Heart left ventricle (tissue), 16 donors: ENCODE data around the gene STARD3. TPM values are rescaled to one million over a fixed set of nuclear protein-coding genes. Genes with fewer than 3 reads are reported as not detected.
A peak's percentile ranks its signal among the peaks of the same experiment; 100 is the strongest.

ENCODE experiments used
- ATAC-seq, 4 donors: fragments of 200-7000 bp; cut with Tn5 transposase; one replicate each; pipeline ENCODE4 v1.9.1; 2020 to 2022; ENCODE audit warnings: moderate library complexity in 4 of 4, mild to moderate bottlenecking in 3 of 4, moderate number of reproducible peaks in 1 of 4
- DNase-seq, 5 donors: peaks; one replicate each; pipeline ENCODE4 v3.0.0-alpha.2; 2020
- H3K27ac ChIP-seq, 12 donors: fragments of 200-600 bp; sonication (generic) in 4 of 12; one replicate each; pipeline versions ENCODE4 v1.5.0 to v1.8.0; 2016 to 2022; ENCODE audit warnings: mild to moderate bottlenecking in 2 of 12
- H3K27me3 ChIP-seq, 9 donors: fragments of 200-600 bp; sonication (generic) in 2 of 9; one replicate each; pipeline versions ENCODE4 v1.5.1 to v1.8.0; 2016 to 2022; ENCODE audit warnings: mild to moderate bottlenecking in 3 of 9
- H3K36me3 ChIP-seq, 9 donors: fragments of 200-600 bp; sonication (generic) in 2 of 9; one replicate each; pipeline versions ENCODE4 v1.5.0 to v1.8.0; 2018 to 2022; ENCODE audit warnings: mild to moderate bottlenecking in 2 of 9
- H3K4me1 ChIP-seq, 12 donors: fragments of 200-600 bp; sonication (generic) in 4 of 12; one replicate each; pipeline versions ENCODE4 v1.5.0 to v1.8.0; 2016 to 2022; ENCODE audit warnings: mild to moderate bottlenecking in 3 of 12
- H3K4me3 ChIP-seq, 12 donors: fragments of 200-600 bp; sonication (generic) in 4 of 12; one replicate each; pipeline versions ENCODE4 v1.5.0 to v1.8.0; 2017 to 2022; ENCODE audit warnings: mild to moderate bottlenecking in 9 of 12, moderate library complexity in 4 of 12
- H3K9me3 ChIP-seq, 12 donors: fragments of 200-600 bp; sonication (generic) in 4 of 12; one replicate each; pipeline versions ENCODE4 v1.5.0 to v1.8.0; 2016 to 2022; ENCODE audit warnings: mild to moderate bottlenecking in 1 of 12
- POLR2A ChIP-seq, 2 donors: fragments of 450-650 bp; IDR thresholded peaks; one replicate each; pipeline ENCODE4 v1.6.1; 2017; ENCODE audit warnings: antibody characterized with exemption in 2 of 2, mild to moderate bottlenecking in 2 of 2, moderate library complexity in 2 of 2
- WGBS, 4 donors: extraction: QIAGEN DNeasy Blood & Tissue Kit in 2 of 4; methylation state at CpG; one replicate each; pipeline versions ENCODE4 v1.1.5 to v1.1.7; 2013 to 2018; 5-methylcytosine and 5-hydroxymethylcytosine counted together
- intact Hi-C, 10 donors: fragments of 100-400 bp; cut with DNase I; formaldehyde crosslinking; loops; one replicate each; pipeline versions ENCODE4 v1.11.1 to v1.14.2; 2022
- polyA plus RNA-seq, 2 donors: library from polyadenylated mRNA; stranded (reverse); fragments of 200-250 nt; gene quantifications; one replicate each; pipeline ENCODE4 v1.2.3, GENCODE V29; 2013
- total RNA-seq, 9 donors: library from RNA; depleted of rRNA in 2 of 9; stranded (reverse); fragments of >200 nt in 2 of 9; fragmentation: NEBNext Ultra II Directional in 3 of 9; extraction: Animal tissue kit (Norgen Biotek cat#: 25700) in 3 of 9; gene quantifications; one replicate each; pipeline versions ENCODE4 v1.1.0 to v1.2.4, GENCODE V29; 2016 to 2023
- TF ChIP-seq, protein P1 (sequence below), 12 donors: fragments of 200-600 bp; sonication (generic) in 4 of 12; IDR thresholded peaks; one replicate each; pipeline versions ENCODE4 v1.5.0 to v1.8.0; 2018 to 2022; ENCODE audit warnings: antibody characterized with exemption in 12 of 12, mild to moderate bottlenecking in 5 of 12
- donor health status: ischemic (EF 13 %, LVEDD 7.1; RV severe dilation, severe dysfunction).
- donor health status: healthy with polysubstance abuse.
- donor health status: DM: no; HTN: yes; CAD: no.
- donor health status: DM: no; HTN: no; CAD: no.
- donor health status: ischemic (EF 25% LVEDD 6.9; RV normal size, moderate dysfunction).
- donor health status: ischemic (EF 25% LVEDD 5.7; RV mildly dilated, moderate dysfunction).
- donor health status: healthy.
- donor health status: DM: yes; HTN: yes; CAD: no.
- donor health status: ischemic (EF 35%, LVEDD 5.7; RV mildly dilated, moderate dysfunction).
- donor health status: nonischemic (EF 11% LVEDD 7.7; RV severe dilation, severe dysfunction).
- donor health status: DM: yes; HTN: yes; CAD: no.
- donor health status: PGD.
- donor health status: ischemic (EF 29% LVEDD 5.4; RV normal size, mild dysfunction).
- donor health status: nonischemic (EF 23%, LVEDD 6.1; RV moderate dilation, normal function).

Gene STARD3
- total and polyA plus RNA-seq, 11 donors: 14.1 to 57.2 (median 24.2) TPM

DNA sequence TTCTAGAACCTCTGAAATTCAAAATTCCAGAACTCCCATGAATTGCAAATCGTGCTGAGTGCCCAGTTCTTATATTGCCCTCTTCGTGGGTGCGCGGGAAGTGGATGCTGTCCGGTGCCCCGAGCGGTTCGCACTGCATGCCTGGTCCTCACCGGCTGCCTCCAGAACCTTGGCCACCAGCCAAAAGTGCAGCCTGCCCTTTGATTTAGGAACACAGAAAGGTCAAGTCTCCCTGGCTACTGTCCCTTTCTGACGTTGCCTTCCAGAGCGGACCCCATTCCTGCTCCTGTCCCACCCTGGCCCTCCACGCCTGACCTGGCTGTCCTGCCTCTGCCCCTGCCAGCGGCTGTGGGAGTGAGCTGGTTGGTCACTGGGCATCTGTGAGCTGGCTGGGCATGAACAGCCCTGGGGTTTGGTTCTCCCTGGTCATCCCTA, 38.9 kb upstream of the STARD3 start:
- H3K27me3 ChIP-seq: peaks cover 57 to 100% (median 86%) of the 10 kb centered on the region in 9 donors
- no peak overlapping the region for H3K4me3 ChIP-seq
- DNase-seq: no peak
- peaks cover 0 to 34% (median 17%) of the 10 kb centered on the region in 12 donors for H3K4me1 ChIP-seq
- intact Hi-C loops: no loop called here
- no peaks in the 10 kb centered on the region for H3K9me3 ChIP-seq
- no peak overlapping the region for H3K27ac ChIP-seq
- no peaks in the 10 kb centered on the region for H3K36me3 ChIP-seq
- TF ChIP-seq, protein P1, sequence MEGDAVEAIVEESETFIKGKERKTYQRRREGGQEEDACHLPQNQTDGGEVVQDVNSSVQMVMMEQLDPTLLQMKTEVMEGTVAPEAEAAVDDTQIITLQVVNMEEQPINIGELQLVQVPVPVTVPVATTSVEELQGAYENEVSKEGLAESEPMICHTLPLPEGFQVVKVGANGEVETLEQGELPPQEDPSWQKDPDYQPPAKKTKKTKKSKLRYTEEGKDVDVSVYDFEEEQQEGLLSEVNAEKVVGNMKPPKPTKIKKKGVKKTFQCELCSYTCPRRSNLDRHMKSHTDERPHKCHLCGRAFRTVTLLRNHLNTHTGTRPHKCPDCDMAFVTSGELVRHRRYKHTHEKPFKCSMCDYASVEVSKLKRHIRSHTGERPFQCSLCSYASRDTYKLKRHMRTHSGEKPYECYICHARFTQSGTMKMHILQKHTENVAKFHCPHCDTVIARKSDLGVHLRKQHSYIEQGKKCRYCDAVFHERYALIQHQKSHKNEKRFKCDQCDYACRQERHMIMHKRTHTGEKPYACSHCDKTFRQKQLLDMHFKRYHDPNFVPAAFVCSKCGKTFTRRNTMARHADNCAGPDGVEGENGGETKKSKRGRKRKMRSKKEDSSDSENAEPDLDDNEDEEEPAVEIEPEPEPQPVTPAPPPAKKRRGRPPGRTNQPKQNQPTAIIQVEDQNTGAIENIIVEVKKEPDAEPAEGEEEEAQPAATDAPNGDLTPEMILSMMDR (IDR thresholded peaks at IDR 0.05): no peak
- no peak for TF ChIP-seq POLR2A (IDR thresholded peaks at IDR 0.05)
- peak in 1 of 4 donors; percentile 30 for ATAC-seq
- WGBS, 4 donors: 5 to 6% (median 6%) methylated on average over 6 to 13 of the region's 13 CpGs

DNA sequence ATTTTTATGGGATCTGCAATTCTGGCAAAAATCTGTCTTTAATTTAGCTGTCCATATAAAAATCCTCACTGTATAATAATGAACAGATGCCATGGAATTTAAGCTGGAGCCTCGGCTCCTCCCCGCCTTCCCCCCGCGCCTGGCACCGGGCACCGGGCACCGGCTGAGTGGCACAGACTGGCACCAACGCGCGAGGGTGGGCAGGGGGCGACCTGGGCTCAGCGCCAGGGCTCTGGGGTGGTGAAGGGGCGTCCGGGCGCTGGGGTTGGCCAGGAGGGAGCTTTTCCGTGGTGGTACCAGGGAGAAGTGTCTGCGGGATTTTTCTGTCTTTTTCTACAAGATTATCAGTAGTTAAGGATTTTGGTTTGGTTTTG, 38.3 kb upstream of the STARD3 start:
- H3K27me3 ChIP-seq: peaks cover 63 to 100% (median 91%) of the 10 kb centered on the region in 9 donors
- H3K4me3 ChIP-seq: peak overlapping the region in 2 of 12 donors; percentile 5 to 20
- TF ChIP-seq, protein P1 (IDR thresholded peaks at IDR 0.05): no peak
- no peak for TF ChIP-seq POLR2A (IDR thresholded peaks at IDR 0.05)
- H3K36me3 ChIP-seq: no peaks in the 10 kb centered on the region
- peaks cover 0 to 34% (median 17%) of the 10 kb centered on the region in 12 donors for H3K4me1 ChIP-seq
- intact Hi-C loops: no loop called here
- DNase-seq (no peak), ATAC-seq (no peak)
- H3K9me3 ChIP-seq: no peaks in the 10 kb centered on the region
- 3 to 5% (median 4%) methylated on average over 17 of the region's 17 CpGs for WGBS, 4 donors
- no peak overlapping the region for H3K27ac ChIP-seq

DNA sequence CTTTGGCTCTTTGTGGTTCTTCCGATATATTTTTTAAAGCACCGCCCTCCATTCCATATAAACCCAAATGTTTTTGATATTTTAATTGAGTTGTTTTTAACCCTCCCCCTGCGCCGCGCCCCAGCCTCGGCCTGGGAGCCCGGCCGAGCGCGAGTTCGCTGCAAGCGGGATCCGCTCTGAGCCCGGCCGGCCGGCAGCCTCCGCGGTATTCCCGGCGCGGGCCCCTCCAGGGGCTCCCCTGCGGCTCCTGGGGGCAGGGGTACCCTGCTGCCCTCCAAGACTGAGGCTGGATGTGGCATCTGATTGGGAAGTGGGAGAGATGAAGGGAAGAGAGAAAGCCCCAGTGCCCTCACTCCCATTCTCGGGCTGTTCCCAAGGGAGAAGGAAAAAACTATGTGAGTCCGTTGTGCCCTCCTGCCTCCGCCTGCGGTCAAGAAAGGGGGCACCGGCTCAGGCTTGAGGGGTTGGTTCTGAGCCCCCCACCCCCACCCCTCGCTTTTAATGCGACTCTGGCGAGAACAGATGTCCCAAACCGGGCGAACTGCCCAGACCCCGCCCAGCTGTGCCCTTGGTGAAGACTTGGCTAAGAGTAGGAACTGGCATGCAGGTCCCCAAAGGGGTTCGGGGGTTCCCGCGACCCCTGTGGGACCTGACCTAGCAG, 37.8 kb upstream of the STARD3 start:
- Histone ChIP-seq H3K4me1 (peaks cover 0 to 36% (median 17%) of the 10 kb centered on the region in 12 donors), H3K9me3 (no peaks in the 10 kb centered on the region), H3K36me3 (no peaks in the 10 kb centered on the region), H3K27ac (no peak overlapping the region), H3K4me3 (peak overlapping the region in 3 of 12 donors; percentile 5 to 20 (median 7)), H3K27me3 (peaks cover 68 to 100% (median 97%) of the 10 kb centered on the region in 9 donors)
- TF ChIP-seq, protein P1 (IDR thresholded peaks at IDR 0.05): no peak
- TF ChIP-seq POLR2A (IDR thresholded peaks at IDR 0.05): no peak
- WGBS, 4 donors: 3 to 4% (median 3%) methylated on average over 35 to 36 of the region's 36 CpGs
- intact Hi-C loops: no loop called here
- no peak for DNase-seq
- ATAC-seq: no peak

DNA sequence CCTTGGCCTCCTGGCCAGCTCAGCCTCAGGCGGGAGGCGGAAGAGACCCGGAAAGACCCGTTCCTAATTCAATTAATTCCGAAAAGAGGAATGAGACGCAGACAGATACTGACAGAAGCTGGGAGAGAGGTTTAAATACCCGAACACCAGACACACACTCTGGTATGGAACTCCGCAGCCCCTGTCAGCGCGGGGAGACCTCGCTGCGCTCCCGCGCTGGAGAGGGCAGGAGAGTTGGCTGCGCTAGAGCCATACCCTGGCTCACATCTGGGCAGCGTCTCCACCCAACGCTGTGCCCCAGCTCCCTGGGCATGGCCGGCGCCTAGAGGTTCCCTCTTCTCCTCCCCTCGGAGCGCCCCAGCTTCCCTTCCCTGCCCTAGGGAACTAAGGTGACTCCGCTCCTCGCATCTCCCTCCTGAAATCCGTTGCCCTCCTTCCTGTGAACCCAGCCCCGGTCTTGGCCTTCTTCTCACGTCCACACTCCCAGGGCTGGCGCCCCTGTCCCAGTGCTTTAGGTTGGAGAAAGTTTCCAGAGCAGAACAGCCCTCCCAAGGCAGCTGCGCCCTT, 37.2 kb upstream of the STARD3 start:
- ATAC-seq (no peak), DNase-seq (no peak)
- TF ChIP-seq, protein P1 (IDR thresholded peaks at IDR 0.05): no peak
- no peak for TF ChIP-seq POLR2A (IDR thresholded peaks at IDR 0.05)
- H3K36me3 ChIP-seq: no peaks in the 10 kb centered on the region
- 4 to 6% (median 5%) methylated on average over 25 to 28 of the region's 28 CpGs for WGBS, 4 donors
- peaks cover 0 to 41% (median 18%) of the 10 kb centered on the region in 12 donors for H3K4me1 ChIP-seq
- intact Hi-C loops: no loop called here
- no peak overlapping the region for H3K27ac ChIP-seq
- H3K4me3 ChIP-seq: peak overlapping the region in 1 of 12 donors; percentile 7
- peaks cover 74 to 100% (median 98%) of the 10 kb centered on the region in 9 donors for H3K27me3 ChIP-seq
- H3K9me3 ChIP-seq: no peaks in the 10 kb centered on the region
